GM18508 (cell line): ENCODE data around the gene MAPK4.
"Not testable (repeated sequence)": the region's sequence is repeated elsewhere in the genome, so short reads cannot be mapped to it uniquely, and the experiment has no call there.

Experiments used
- ATAC-seq: cut with Tn5 transposase; IDR thresholded peaks from one replicate; pipeline ENCODE4 v1.9.1; 2021; ENCODE audit warnings: moderate number of reproducible peaks; ENCODE audit not compliant: insufficient read depth, unreplicated experiment

Gene MAPK4

DNA sequence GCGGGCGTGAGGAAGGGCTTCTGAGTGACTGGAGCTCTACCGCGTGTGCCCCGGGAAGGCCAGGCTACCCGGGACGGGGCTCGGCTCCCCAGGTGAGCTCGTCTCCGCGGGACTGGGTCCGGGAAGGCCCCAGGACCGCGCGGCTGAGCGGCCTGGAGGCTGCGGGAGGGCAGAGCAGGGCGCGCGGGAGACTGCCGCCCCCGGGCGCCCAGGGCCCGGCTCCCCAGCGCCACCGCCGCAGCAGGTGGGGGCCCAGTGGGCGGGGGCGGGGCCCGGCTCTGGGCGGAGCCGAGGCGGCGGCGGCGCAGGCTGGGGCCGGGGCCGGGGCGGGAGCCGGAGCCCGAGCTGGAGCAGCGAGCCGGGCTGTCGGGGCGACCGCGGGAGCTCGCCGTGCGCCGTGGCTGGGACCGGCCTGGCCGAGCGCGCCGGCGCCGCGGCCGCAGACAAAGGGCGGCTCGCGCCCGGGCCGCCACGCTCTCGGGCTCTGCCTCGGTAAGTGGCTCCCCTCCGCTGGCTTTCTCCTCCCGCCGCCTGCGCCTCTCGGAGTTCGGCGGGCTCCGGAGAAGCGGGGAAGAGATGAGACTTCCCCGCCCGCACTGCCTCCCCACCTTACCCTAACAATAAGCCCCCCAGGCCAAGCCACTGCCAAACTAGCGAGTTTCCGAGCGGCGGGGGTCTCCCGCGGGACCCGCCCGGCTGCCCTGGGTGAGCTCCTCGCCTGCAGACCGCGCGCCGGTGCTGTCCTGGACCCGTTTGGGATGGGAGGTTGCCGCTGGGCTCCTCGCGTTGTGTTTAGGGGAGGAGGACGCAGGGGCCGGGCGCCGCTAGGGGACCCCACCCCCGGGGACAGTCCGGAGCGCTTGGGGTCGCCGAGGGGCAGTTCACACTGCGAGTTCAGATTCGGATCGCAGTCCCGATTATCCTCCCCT is at the start of gene MAPK4:
MAPK4 (plus strand) TSS at position 336 of the 929 bp plus-strand sequence. CDS start 103,872 bp downstream, outside the sequence.
- no peak for ATAC-seq

DNA sequence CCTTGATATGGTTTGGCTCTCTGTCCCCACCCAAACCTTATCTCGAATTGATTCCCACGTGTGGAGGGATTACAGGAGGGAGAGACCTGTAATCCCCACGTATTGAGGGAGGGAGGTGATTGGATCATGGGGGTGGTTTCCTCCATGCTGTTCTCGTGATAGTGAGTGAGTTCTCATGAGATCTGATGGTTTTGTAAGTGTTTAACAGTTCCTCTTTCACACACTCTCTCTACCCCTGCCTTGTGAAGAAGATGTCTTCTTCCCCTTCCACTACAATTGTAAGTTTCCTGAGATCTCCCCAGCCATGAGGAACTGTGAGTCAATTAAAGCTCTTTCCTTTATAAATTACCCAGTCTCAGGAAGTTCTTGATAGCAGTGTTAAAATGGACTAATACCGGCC is 42.6 kb upstream of the MAPK4 start:
- ATAC-seq: not testable (repeated sequence)

DNA sequence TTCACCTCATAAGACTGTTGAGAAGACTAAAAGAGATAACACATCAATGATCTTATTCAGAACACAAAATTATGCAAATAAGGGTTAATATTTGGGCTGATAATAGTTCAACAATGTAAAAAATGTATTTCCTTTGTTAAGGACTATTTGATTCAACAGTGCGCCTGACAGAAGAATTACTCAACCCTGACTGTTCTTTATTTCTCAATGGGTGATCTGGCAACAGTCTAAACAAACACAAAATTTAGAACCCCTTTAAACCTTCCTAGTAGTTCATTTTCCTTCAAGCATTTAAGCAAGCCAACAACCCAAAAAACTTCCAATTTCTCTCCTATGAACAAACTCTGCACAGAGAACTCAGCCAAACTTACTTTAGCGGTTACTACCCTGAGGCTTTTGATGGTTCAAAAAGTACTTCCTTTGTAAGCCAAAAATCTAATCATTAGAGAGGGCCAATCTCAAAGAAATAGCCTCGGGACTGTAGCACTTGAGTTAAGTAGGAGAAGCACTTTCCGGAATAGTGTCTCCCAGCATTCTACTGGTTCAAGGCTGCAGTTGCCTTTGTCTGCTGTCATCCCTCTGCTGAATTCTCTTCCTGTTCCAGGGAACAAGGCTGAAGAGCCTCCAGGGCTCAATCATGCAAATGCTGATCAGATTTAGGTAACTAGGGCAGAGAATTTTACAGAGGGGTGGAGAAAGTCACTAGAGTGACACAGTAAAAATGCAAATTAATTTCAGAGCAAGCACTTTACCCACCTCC is 40.9 kb upstream of the MAPK4 start:
- ATAC-seq: no peak

DNA sequence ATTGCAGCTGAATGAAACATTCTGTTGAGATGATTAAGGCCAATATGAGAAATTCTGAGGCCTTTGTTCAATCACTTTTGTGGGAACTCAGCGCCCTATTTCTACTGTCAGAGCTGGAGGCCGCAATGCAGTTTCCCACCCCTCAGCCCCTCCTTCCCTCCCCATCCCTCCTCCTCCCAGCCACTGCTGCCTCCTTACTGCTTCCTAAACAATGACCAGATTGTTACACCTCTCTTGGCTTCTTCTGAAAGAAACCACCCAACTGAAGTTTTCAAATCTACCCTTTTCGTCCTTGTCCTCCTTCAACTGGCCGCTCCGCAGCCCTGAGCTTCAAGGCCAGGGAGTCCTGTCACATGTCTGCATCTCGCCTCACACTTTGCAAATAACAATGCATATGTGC is 36.7 kb upstream of the MAPK4 start:
- no peak for ATAC-seq

DNA sequence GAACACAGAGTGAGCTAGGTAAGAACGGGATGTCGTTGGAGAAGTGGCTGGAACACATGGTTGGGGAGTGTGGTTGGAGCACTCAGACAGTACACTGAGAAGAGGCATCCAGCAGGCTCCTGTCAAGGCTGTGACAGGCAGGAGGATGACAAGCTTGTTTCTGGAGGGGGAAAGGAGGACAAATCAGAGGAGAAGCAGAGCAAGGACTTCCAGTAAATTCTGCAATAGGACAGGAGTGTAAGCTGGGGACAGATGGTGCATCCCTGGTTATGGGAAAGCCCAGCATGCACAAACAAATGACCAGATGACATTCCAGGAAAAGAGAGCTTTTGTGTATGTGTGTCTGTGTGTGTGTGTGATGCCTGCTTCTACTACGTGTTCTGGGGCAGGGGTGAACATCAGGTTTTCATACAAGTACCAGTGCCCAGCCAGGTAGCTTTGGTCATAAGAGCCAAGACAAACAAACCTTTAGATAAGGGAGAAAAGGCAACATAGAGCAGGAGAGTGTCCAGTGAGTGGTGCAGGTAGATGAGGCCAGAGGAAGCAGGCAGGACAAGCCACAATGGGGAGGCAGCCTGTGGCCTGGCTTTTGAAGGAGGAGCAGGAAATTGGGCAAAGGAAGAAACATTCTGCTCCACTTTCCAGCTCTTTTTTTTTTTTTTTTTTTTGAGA is 32.1 kb upstream of the MAPK4 start:
- no peak for ATAC-seq

DNA sequence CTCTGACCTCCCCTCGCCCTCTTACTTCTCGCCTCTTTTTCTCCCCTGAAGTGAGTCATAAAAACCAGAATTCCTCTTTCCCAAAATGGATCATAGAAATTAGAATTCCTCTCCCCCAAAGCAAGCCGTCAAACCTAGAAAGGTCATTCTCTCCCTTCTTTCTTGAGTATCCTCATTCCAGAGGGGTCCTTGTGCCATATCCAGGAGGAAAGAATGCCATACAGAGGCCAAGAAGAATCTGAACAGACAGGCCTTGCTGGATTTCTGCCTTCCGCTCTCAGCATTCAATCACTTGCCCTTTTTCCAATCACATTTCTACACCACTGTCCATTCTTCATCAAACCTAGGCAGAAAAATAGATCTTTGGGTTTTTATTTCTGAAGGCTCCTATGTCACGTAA is 31.1 kb upstream of the MAPK4 start:
- ATAC-seq: no peak

DNA sequence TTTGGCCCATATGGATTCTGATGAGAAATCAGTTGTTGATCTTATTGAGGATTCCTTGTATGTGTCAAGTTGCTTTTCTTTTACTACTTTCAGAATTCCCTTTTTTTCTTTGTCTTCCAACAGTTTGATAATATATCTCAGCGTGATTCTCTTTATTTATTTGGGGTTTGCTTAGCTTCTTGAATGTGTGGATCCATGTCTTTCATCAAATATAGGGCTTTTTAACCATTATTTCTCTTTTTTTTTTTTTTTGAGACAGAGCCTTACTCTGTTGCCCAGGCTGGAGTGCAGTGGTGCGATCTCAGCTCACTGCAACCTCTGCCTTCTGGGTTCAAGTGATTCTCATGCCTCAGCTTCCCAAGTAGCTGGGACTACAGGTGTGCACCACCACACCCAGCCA is 26.1 kb upstream of the MAPK4 start:
- ATAC-seq: not testable (repeated sequence)

DNA sequence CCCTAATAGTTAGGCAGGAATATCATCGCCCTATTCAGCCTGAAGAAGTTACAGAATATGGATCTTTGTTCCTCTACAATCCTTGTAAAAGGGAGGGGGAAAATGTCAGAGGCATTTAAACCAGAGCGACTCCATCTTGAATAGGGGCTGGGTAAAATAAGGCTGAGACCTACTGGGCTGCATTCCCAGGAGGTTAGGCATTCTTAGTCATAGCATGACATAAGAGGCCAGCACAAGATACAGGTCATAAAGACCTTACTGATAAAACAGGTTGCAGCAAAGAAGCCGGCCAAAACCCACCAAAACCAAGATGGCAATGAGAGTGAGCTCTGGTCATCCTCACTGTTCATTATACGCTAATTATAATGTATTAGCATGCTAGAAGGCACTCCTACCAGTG is 15.4 kb upstream of the MAPK4 start:
- ATAC-seq: not testable (repeated sequence)

DNA sequence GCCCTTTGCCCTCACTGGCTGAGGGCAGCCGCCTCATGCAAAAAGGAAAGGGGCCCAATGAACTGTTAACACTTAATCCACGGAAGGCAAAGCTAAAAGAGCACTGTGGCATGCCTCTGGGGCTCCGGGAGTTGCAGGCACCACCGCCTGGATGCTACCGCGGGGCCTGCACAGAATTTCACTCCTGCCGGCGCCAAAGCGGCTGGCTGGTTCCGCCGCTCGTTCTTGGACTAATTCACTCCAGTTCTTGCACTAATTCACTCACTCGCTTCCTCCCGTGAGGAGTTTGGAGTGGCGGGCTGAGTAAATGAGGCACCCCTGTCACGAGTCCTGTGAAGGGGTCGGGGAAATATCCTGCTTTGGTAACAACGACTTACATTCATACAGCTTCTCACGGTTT is 14.0 kb upstream of the MAPK4 start:
- ATAC-seq: no peak

DNA sequence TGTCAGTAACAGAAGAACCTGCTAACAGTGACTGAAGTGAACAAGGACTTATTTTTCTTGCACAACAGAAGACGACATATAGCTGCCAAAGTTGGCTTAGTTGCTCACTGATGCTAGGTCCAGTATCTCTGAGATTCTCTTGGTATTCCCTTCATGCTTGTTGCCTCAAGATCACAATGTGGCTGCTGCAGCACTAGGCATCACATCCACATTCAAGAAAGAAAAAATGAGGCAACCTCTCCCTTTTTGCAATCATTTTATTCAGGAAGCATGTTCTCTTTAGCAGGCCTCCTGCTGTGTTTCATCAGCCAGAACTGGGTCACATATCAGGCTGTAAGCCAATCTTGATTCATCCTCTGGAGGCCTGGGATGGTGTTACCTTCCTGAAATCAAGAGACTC is 11.7 kb upstream of the MAPK4 start:
- ATAC-seq: no peak

DNA sequence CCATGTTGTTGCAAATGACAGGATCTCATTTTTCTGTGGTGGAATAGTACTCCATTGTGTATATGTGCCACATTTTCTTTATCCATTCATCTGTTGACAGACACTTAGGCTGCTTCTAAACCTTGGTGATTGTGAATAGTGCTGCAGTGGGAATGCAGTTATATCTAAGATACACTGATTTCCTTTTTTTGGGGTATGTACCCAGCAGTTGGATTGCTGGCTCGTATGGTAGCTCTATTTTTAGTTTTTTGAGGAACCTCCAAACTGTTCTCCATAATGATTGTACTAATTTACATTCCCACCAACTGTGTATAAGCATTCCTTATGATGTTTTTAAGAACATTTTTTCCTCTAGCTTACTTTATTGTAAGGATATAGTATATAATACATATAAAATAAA is 8.2 kb upstream of the MAPK4 start:
- ATAC-seq: not testable (repeated sequence)

DNA sequence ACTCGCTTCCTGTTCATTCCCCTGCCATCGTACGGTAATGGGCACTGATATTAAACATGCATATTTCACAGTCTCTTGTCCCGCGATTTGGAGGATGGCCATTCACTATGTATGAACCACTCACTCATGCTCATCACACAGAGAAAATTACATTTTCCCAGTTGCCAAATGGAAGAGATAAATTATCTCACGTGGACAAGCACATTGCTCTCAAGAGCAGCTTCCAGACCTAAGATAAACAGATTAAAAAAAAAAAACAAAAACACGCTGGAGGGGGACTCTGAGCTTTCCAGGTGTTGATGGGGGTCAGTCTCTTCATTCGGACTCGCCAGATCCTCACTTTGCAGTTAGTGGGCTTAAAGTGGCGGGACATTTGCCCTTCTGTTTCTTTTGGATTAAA is 1.7 kb upstream of the MAPK4 start:
- ATAC-seq: no peak

DNA sequence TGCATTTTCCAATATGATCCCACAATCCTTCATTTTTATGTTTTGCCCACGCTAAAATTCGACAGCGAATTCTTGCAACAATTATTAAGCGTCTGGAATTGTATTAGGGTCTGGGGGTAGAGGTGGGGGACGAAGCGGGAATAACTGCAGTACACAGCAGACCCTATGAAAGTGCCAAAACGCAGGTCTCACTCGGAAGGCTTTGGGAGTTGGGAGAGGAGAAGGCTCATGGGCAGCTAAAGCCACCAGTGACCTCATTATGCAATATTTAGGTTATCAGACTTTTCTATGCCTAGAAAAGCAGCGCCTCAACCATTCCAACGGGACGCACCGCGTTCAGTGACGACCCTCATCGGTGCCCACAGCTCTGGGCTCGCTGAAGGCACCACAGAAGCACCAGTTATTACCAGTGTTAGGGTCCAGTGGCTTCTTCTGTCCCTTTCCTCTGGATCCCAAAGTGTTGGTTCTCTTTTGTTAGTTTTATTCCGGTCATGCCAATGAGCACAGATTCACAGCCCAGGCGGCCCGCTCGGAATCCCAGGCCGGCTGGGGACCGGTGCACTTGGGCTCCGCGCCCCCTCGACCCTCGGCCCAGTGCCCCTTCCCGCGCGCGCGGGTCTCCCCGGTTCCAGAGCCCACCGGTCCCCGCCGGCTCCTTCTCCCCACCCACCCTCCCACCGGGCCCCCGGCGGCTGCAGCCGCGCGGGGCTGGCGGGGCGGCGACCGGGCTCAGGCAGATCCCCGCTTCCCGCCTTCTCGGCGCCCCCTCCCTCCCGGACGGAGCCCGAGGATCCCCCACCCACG is 737 bp upstream of the MAPK4 start:
- ATAC-seq: no peak

DNA sequence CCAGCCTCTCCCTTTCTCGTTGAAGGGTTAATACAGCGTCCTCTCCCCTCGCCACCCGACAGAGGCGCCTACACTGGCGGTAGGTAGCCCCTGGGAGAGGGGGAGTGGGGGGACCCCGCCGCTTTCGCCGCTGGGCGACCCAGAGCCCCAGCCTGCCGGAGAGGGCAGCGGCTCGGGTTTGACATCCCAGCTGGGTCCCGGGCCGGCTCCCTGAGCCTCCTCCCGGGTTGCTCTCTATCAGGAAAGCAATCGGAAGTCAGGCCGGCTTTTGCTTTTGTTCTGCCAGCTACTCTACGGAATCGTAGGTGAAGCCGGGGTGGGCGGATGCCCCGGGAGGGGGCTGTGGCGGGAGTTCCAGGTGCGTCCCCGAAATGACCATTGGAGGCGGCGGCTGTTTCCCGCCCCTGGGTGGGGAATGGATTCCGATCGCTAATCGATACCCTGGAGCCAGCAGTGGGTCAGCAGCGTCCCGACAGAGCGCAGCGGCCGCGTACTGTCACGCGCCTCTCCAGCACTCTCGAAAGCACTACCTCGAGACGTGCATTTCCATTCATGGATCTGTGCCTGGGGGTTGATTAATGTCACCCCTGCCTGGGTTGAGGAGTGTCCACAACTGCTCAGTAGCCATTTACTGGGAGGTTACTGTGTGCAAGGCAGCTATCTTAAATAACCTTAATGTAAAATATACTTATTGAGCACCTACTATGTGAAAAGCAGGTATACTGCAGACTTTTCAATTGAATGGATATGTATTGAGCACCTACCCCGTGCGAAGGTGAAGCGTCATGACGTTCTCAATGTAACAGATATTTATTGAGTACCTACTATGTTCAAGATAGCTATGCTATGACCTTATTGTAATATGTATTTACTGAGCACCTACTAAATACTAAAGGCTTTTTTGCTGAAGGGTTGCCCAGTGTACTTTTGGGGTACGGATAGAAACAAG is 1.1 kb downstream of the MAPK4 start:
- ATAC-seq: no peak

DNA sequence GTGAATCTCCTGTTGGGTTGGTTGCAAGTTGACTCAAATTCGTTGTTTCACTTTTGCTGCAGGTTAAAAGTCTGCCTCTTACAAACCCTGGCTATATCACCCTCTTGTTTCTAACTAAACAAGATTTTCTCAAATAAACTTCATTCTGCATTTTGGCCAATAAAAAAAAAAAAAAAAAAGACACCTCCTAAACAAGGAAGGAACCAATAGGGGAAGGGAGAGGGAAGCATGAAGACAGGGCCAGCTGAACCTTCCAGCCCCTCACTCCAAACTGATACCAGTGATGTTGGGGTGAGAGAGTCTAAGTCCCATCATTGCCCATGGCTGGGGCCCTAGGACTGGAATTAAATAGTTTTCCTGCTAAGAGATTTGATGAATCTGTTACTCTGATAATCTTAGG is 2.4 kb downstream of the MAPK4 start:
- not testable (repeated sequence) for ATAC-seq

DNA sequence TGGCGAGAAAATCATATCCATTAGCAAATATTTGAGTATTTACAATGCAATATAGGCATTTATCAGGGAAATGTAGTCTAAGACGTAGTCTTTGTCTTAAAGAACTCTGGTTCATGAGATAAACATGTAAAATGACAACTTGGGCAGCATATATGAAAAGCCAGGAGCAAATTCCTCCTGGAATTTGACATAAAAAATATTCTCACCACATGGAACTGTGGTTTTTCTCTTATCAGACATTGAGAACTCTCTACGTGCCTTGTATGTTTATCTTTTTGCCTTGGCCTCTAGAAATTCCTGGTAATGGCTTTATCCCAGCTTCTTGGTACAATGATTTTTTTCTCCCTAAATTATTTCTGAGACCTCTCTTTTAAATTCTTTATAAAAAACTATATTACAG is 2.8 kb downstream of the MAPK4 start:
- no peak for ATAC-seq

DNA sequence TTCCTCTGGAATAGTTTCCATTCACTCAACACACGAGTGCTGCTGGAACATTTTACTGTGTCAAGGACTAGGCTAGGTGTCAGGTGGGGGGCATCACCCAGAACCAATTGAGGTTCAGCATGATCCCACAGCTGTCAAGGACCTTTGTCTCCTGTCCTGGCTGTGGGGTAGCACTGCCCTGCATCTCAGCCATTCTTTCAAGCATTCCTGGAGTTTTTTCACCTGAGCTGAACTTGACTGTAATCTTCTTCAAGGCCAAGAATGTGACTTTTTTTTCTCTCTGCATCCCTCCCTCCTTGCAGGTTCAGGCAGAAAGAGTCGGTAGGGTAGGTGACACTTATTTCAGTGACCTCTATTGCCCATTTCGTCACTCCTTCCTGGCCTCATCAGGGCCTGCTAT is 3.5 kb downstream of the MAPK4 start:
- no peak for ATAC-seq

DNA sequence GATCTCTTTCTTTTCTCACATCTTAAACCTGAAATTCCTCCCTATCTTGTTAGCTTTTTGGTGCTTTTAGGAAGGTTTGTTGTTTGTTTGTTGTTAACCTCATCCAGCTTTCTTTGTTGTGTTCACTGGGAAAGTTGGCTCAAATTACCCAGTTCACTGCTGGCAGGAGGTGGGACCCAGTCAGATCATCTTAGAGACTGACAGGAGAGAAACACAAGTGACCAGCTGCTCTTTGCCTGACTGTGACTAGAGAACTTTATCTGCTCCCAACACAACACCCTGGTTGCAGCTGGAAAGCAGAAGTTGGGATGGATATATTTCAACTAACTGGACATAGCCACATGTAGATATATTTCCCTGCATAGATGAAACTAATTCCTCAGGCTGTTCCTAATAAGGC is 10.0 kb downstream of the MAPK4 start:
- no peak for ATAC-seq

DNA sequence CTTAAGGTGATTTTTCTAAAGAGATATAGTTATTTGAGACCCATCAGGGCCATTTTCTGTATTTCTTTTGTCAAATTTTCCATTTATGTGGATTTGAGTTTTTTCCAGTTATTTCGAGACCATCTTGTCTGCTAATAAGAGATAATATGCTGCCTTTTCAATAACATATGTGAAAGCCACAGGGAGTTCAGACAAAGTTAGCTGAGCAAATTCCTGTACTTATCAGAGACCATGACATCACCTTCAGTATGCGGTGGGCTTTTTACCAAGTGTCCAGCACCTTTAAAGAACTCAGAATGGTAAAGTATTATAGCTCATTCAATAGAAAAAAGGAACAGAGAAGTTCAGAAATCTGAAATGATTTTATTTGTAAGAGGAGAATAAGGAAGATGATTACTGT is 11.7 kb downstream of the MAPK4 start:
- no peak for ATAC-seq
